NCI-H2081 (cell line): ENCODE data around the gene C18orf32.
"Not testable (repeated sequence)": the region's sequence is repeated elsewhere in the genome, so short reads cannot be mapped to it uniquely, and the experiment has no call there.

ENCODE experiments used
- DNase-seq, 2 experiments: peaks; one replicate each; lab custom pipeline; 2025; lab: John Stamatoyannopoulos, UW

C18orf32 gene

GRCh38 chr18:49467599-49467998 lies 19.4 kb downstream of the C18orf32 start:
- no peak for DNase-seq

GRCh38 chr18:49467019-49467563 lies 19.9 kb downstream of the C18orf32 start:
- DNase-seq = no peak

DNA sequence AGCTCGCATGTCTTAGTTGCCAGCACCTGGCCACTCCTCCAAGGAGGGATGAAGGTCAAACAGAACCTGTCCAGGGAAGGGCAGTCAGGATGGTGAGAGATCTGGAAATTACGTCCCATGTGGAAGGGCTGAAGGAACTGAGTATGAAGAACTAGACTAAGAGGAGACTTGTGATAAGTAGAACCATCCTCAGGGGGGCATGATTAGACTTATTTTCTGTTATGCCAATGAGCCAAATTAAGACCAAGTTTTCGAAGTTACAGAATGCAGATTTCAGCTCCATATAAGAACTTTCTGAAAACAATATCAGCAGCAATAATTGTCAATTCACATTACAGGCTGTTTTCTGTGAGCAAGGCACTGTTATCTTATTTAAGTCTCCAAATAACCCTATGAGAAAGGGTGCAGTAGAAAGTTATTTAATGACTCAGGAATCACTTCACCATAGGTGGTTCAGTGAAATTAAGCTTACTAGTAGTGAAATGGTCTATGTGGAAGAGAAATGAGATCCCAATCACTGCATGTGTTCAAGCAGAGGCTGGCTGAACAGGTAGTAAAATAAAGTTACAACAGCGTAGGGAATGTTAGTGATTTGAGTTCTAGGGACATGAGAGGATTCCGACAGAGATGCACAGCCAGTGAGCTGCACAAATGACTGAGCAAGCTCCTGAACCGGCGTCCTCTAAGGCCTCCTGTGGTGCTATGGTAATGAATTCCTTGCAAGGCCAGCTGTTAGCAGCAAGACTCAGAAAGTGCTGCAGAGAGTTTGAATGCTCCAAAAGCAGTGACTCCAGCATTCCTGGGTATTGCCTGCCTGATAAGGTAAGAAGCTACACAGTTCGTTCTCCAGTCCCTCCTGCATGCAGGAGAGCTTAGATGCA lies 22.1 kb downstream of the C18orf32 start:
- no peak for DNase-seq

GRCh38 chr18:49461602-49461977 lies 25.4 kb downstream of the C18orf32 start:
- no peak for DNase-seq

- DNase-seq = peak in 1 of 2 experiments; percentile 40
Measured at GRCh38 chr18:49460976-49461601, 25.9 kb downstream of the C18orf32 start.

GRCh38 chr18:49459404-49460171 lies 27.4 kb downstream of the C18orf32 start:
- no peak for DNase-seq

GRCh38 chr18:49457616-49458015 lies 29.4 kb downstream of the C18orf32 start:
- DNase-seq = no peak

GRCh38 chr18:49456794-49457193 lies 30.2 kb downstream of the C18orf32 start:
- DNase-seq = no peak

DNA sequence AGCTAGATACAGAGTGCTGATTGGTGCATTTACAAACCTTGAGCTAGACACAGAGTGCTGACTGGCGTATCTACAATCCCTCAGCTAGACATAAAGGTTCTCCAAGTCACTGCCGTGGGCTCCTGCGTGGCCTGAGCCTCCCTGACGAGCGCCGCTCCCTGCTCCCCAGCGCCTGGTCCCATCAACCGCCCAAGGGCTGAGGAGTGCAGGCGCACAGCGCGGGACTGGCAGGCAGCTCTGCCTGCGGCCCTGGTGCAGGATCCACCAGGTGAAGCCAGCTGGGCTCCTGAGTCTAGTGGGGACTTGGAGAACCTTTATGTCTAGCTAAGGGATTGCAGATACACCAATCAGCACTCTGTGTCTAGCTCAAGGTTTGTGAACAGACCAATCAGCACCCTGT lies 34.5 kb downstream of the C18orf32 start:
- DNase-seq = not testable (repeated sequence)

- peak; percentile 50 to 62 for DNase-seq
Measured at GRCh38 chr18:49447810-49448745, 39.0 kb downstream of the C18orf32 start.

DNA sequence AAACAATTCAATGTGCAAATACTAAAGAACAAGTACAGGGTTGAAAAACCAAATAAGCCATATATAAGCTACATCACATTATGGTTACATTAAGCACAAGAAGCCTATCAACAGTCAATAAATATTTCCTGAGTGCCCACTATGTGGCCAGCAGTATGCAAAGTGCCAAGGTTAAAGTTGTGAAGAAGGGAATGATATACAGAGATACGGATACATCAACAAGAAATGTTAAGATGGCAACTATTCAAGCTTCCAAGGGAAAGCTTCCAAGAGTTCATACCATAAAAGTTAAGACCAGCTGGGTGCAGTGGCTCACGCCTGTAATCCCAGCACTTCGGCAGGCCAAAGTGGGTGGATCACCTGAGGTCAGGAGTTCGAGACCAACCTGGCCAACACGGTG lies 40.6 kb downstream of the C18orf32 start:
- no peak for DNase-seq

DNA sequence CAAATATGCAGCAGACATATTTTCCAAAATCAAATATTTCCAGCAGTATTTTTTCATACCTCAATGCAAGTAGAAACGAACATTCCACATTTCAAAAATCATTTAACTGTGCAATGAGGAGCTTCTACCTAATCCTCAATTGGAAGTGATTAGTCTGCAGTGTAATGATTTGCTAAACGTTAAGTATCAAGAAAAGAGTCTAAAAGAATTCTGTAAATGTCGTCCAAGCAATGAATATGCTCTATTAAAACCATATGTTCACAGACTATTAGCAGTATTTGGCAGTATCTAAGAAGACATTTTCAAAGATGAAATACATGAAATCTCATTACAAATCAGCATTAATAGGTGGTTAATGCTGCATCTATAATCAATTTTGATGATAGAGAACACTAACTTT lies 42.5 kb downstream of the C18orf32 start:
- no peak for DNase-seq

GRCh38 chr18:49443837-49444236 lies 43.2 kb downstream of the C18orf32 start:
- DNase-seq = no peak

DNA sequence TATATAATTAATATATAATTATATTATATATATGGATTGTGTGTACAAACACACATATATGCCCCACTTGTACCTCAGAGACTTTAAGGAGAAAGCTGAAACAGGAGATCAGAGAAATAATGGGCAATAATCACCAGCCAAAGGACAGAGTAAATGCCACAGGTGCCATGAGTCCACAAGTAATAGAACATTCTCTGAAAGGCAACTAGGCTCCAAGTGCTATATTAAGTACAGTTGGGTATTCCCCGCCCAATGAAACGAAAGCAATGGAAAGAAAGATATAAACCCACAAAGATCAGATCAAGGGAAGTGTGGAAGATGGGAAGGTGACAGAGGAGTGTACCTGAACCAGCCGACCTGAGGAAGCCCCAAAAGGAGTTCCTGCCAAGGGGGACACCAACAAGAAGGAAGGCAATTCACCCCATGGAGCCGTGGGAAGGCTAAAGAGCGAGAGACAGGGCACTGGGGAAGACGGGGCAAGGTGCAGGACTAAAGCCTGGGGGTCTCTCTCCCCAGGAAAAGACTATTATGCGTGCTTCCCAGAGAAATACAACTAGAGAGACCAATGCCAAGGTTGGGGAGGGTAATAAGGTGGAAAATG lies 45.6 kb downstream of the C18orf32 start:
- no peak for DNase-seq

DNA sequence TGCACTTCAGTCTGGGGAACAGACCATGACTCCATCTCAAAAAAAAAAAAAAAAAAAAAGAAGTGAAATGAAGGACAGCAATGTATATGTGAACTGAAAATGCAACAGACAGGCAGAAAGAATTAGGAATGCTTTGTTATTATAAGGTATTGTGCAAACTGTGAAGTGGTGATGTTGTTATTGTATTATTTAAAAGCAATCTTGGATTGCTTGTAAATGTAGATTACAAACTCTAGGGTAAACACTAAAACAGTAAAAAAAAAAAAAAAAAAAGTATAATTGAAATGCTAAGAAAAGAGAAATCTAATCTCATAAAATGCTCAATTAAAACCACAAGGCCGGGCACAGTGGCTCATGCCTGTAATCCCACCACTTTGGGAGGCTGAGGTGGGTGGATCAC lies 51.9 kb downstream of the C18orf32 start:
- DNase-seq = no peak

DNA sequence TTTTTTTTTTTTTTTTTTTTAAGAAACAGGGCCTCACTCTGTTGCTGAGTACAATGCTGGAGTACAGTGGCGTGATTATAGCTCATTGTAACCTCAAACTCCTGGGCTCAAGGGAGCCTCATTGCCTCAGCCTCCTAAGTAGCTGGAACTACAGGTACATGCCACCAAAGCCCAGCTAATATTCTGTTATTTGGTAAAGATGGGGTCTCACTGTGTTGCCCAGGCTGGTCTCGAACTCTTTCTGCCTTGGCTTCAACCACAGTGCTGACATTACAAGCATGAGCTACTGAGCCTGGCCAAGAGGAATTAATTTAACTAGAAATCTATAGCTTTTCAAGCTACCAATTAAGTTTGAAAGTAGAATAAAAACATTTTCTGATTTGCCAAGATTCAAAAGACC lies 54.4 kb downstream of the C18orf32 start:
- DNase-seq = no peak

- DNase-seq = no peak
Measured at GRCh38 chr18:49431165-49431962, 55.7 kb downstream of the C18orf32 start.
